PC-9 (cell line): Measurements from ENCODE around the gene DAPK1.

Experiments
- EZH2 ChIP-seq: fragments of 200-600 bp; sonication (generic); IDR thresholded peaks from 2 replicates; pipeline ENCODE4 v1.8.0; 2017; ENCODE audit warnings: antibody characterized with exemption, low read depth
- TF ChIP-seq, protein P1 (sequence below): fragments of 200-600 bp; sonication (generic); conservative IDR thresholded peaks from 2 replicates; pipeline ENCODE4 v1.6.1; 2017; ENCODE audit warnings: mixed run types, antibody characterized with exemption, mild to moderate bottlenecking, moderate library complexity

DNA sequence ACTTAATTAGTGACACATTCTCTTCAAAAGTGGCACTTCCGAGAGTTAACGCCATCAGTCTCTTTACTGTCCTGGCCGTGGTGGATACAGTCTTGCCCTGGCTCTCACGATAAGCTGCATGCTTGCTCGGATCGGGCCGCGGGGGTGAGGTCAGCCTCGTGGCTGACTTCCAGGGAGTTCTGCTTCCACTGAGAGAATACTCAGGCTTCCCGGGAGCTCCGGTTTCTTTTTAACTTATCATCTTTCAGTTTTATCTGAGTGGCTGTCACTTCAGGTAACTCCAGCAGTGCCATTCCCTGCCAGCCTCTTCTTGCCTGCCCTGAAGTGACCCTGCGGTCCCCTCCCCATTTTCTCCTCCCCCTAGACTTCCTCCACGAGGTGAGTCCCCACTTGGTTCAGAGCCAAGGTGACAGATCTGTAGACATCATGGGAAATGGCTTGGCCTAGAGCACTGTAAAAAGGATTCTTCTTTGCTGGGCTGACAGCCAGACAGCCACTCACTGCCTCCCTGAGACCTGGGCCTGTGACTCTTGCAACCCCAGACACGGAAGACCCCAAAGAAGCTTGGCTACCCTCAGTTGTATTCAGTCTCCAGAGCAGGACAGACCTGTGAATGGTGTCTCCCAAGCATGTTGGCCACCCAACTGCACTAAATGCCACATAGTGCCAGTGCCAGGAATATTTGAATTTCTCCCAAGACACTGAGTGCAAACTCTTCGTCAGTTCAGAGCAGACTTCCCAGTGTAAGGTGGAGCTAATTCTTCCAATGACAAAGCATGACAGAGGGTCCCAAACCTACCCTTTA, 95.1 kb downstream of the DAPK1 start:
- TF ChIP-seq, protein P1, sequence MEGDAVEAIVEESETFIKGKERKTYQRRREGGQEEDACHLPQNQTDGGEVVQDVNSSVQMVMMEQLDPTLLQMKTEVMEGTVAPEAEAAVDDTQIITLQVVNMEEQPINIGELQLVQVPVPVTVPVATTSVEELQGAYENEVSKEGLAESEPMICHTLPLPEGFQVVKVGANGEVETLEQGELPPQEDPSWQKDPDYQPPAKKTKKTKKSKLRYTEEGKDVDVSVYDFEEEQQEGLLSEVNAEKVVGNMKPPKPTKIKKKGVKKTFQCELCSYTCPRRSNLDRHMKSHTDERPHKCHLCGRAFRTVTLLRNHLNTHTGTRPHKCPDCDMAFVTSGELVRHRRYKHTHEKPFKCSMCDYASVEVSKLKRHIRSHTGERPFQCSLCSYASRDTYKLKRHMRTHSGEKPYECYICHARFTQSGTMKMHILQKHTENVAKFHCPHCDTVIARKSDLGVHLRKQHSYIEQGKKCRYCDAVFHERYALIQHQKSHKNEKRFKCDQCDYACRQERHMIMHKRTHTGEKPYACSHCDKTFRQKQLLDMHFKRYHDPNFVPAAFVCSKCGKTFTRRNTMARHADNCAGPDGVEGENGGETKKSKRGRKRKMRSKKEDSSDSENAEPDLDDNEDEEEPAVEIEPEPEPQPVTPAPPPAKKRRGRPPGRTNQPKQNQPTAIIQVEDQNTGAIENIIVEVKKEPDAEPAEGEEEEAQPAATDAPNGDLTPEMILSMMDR, result no peak
- TF ChIP-seq EZH2, result no peak
